Measurements from ENCODE around the gene APBB1IP.

- TF ChIP-seq POLR2AphosphoS5 (IDR thresholded peaks at IDR 0.05): no peak
- TF ChIP-seq CTCF (IDR thresholded peaks at IDR 0.05): no peak
Observed at GRCh38 chr10:26457088-26457487, 18.9 kb downstream of the APBB1IP start.
